Measurements from ENCODE around the gene PLA2G2A. TPM values are rescaled to one million over a fixed set of nuclear protein-coding genes. Genes with fewer than 3 reads are reported as not detected.

Gene PLA2G2A
- total and polyA plus RNA-seq, 10 of the 15 experiments (the other 5 are each of a cell fraction or from before 2014, with no cell fraction given): 0.36 TPM; not detected in 9

DNA sequence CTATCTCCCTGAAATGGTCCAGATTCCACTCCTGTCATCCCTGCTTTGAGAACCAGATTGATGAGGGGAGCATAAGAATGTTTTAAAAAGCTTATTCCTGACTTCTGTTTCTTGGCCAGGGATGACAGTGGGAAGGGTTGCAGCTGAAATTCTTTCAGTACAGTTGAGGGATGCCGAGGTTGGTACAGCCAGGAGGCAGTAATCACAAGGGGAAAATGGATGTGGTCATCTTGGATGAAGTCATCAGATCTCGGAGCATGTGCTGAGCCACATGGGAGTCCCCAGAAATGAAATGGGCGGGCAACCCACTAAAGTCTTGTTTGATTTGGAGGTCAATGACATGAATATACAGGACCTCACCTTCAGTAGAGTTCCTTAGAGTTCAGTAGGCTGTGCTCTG lies 37.3 kb downstream of the PLA2G2A start:
- no peaks in the 10 kb centered on the region for H3K27me3 ChIP-seq (replicated peaks in 1 of 2; ENCODE audit: control insufficient read depth in 2 of 2, insufficient read depth in 2 of 2, low read length in 1 of 2)
- no peaks in the 10 kb centered on the region for H4K20me1 ChIP-seq (ENCODE audit: control insufficient read depth, insufficient read depth)
- in situ Hi-C loops (cut with MboI): no loop called here
- no peak for TF ChIP-seq POLR2A (IDR thresholded peaks at IDR 0.05; ENCODE audit: low read depth, low read length)
- TF ChIP-seq MTA2 (IDR thresholded peaks at IDR 0.05; ENCODE audit: low read depth): no peak
- TF ChIP-seq, protein P1, sequence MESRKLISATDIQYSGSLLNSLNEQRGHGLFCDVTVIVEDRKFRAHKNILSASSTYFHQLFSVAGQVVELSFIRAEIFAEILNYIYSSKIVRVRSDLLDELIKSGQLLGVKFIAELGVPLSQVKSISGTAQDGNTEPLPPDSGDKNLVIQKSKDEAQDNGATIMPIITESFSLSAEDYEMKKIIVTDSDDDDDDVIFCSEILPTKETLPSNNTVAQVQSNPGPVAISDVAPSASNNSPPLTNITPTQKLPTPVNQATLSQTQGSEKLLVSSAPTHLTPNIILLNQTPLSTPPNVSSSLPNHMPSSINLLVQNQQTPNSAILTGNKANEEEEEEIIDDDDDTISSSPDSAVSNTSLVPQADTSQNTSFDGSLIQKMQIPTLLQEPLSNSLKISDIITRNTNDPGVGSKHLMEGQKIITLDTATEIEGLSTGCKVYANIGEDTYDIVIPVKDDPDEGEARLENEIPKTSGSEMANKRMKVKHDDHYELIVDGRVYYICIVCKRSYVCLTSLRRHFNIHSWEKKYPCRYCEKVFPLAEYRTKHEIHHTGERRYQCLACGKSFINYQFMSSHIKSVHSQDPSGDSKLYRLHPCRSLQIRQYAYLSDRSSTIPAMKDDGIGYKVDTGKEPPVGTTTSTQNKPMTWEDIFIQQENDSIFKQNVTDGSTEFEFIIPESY (IDR thresholded peaks at IDR 0.05): no peak
- no peak for TF ChIP-seq SMAD5 (IDR thresholded peaks at IDR 0.05; ENCODE audit: low read depth)
- TF ChIP-seq EP300 (IDR thresholded peaks at IDR 0.05; ENCODE audit: borderline replicate concordance in 1 of 2, control insufficient read depth in 1 of 2, low read depth in 2 of 2, low read length in 2 of 2): no peak
- TF ChIP-seq, protein P2, sequence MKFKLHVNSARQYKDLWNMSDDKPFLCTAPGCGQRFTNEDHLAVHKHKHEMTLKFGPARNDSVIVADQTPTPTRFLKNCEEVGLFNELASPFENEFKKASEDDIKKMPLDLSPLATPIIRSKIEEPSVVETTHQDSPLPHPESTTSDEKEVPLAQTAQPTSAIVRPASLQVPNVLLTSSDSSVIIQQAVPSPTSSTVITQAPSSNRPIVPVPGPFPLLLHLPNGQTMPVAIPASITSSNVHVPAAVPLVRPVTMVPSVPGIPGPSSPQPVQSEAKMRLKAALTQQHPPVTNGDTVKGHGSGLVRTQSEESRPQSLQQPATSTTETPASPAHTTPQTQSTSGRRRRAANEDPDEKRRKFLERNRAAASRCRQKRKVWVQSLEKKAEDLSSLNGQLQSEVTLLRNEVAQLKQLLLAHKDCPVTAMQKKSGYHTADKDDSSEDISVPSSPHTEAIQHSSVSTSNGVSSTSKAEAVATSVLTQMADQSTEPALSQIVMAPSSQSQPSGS (IDR thresholded peaks at IDR 0.05; ENCODE audit: low read length): no peak
- no peak for TF ChIP-seq RBBP5 (conservative IDR thresholded peaks at IDR 0.05)
- TF ChIP-seq SREBF2 (IDR thresholded peaks at IDR 0.05; ENCODE audit: low read length): no peak
- no peak for TF ChIP-seq HCFC1 (IDR thresholded peaks at IDR 0.05; ENCODE audit: low read length)
- no peak for TF ChIP-seq PAX8 (IDR thresholded peaks at IDR 0.05)
- TF ChIP-seq, protein P3, sequence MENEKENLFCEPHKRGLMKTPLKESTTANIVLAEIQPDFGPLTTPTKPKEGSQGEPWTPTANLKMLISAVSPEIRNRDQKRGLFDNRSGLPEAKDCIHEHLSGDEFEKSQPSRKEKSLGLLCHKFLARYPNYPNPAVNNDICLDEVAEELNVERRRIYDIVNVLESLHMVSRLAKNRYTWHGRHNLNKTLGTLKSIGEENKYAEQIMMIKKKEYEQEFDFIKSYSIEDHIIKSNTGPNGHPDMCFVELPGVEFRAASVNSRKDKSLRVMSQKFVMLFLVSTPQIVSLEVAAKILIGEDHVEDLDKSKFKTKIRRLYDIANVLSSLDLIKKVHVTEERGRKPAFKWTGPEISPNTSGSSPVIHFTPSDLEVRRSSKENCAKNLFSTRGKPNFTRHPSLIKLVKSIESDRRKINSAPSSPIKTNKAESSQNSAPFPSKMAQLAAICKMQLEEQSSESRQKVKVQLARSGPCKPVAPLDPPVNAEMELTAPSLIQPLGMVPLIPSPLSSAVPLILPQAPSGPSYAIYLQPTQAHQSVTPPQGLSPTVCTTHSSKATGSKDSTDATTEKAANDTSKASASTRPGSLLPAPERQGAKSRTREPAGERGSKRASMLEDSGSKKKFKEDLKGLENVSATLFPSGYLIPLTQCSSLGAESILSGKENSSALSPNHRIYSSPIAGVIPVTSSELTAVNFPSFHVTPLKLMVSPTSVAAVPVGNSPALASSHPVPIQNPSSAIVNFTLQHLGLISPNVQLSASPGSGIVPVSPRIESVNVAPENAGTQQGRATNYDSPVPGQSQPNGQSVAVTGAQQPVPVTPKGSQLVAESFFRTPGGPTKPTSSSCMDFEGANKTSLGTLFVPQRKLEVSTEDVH (IDR thresholded peaks at IDR 0.05; ENCODE audit: low read depth, partially characterized antibody): no peak
- TF ChIP-seq TAF1 (IDR thresholded peaks at IDR 0.05; ENCODE audit: borderline replicate concordance, low read depth, low read length): no peak
- no peak for TF ChIP-seq MEF2B (IDR thresholded peaks at IDR 0.05; ENCODE audit: partially characterized antibody, poor library complexity, severe bottlenecking)
- no peaks in the 10 kb centered on the region for H3K79me2 ChIP-seq (ENCODE audit: control insufficient read depth, insufficient read depth, low read length)
- no peak overlapping the region for H3K4me3 ChIP-seq
- FAIRE-seq: no peak
- H3K9me3 ChIP-seq (replicated peaks; ENCODE audit: control insufficient read depth, insufficient read depth, low read length): no peaks in the 10 kb centered on the region; the same call in 2 of the 3 replicates
- POLR2A ChIA-PET: no interaction called here
- H3K36me3 ChIP-seq (ENCODE audit: control insufficient read depth in 2 of 2, insufficient read depth in 2 of 2, low read length in 1 of 2): no peaks in the 10 kb centered on the region
- RAD21 ChIA-PET (ENCODE audit: unreplicated experiment): no interaction called here
- 25% methylated on average over 3 of the region's 3 CpGs for WGBS (ENCODE audit: insufficient coverage, insufficient replicate concordance, low lambda C conversion rate, missing lambda C conversion rate)
- no peak overlapping the region for H2AFZ ChIP-seq (ENCODE audit: control insufficient read depth, low read depth, low read length)
- no TSS peak for BruUV-seq (replicated peaks)
- no peak for ATAC-seq
- no peak overlapping the region for H3K27ac ChIP-seq (ENCODE audit: control insufficient read depth, insufficient read depth)
- intact Hi-C loops (cut with micrococcal nuclease; ENCODE audit: unreplicated experiment): no loop called here
- H3K4me1 ChIP-seq (ENCODE audit: control insufficient read depth, insufficient read depth, low read length): no peaks in the 10 kb centered on the region
- SMC1A ChIA-PET (ENCODE audit: uncharacterized antibody, unreplicated experiment): no interaction called here
- DNase-seq (ENCODE audit: low read depth, low spot score): no peak
- no peak overlapping the region for H3K9ac ChIP-seq (ENCODE audit: control insufficient read depth, insufficient read depth, low read length)
- CTCF ChIA-PET: no interaction called here
- H3K4me2 ChIP-seq (ENCODE audit: control insufficient read depth, insufficient read depth): no peak overlapping the region

Measured in GM12878 (cell line).